DMS114 treated with DMSO at 0.1 percent for 48 hours (cell line): ENCODE measurements around the gene LYPD6B.

Experiments
- DNase-seq: peaks from one replicate; lab custom pipeline; 2025; ENCODE audit not compliant: unreplicated experiment; lab: John Stamatoyannopoulos, UW

LYPD6B gene

GRCh38 chr2:149104221-149104620 is 65.7 kb downstream of the LYPD6B start:
- DNase-seq, result no peak

GRCh38 chr2:149112068-149112467 is 73.6 kb downstream of the LYPD6B start:
- no peak for DNase-seq

- no peak for DNase-seq
These were observed 74.2 kb downstream of the LYPD6B start for GRCh38 chr2:149112713-149113112.

GRCh38 chr2:149115781-149116180 is 77.3 kb downstream of the LYPD6B start:
- no peak for DNase-seq

GRCh38 chr2:149119368-149119767 is 80.9 kb downstream of the LYPD6B start:
- DNase-seq, result no peak

GRCh38 chr2:149122516-149122915 is 84.0 kb downstream of the LYPD6B start:
- DNase-seq, result no peak

GRCh38 chr2:149125031-149125725 is 86.7 kb downstream of the LYPD6B start:
- no peak for DNase-seq

GRCh38 chr2:149129433-149129832 is 90.9 kb downstream of the LYPD6B start:
- no peak for DNase-seq

GRCh38 chr2:149132339-149132738 is 93.8 kb downstream of the LYPD6B start:
- DNase-seq, result no peak

GRCh38 chr2:149132901-149133300 is 94.4 kb downstream of the LYPD6B start:
- DNase-seq, result no peak

- DNase-seq, result no peak
These were observed 95.9 kb downstream of the LYPD6B start for GRCh38 chr2:149134335-149134923.

GRCh38 chr2:149136111-149136510 is 97.6 kb downstream of the LYPD6B start:
- DNase-seq, result no peak

- no peak for DNase-seq
These were observed 102.5 kb downstream of the LYPD6B start for GRCh38 chr2:149141046-149141445.

GRCh38 chr2:149143734-149144133 is 105.2 kb downstream of the LYPD6B start:
- DNase-seq, result no peak

GRCh38 chr2:149145314-149146295 is 107.1 kb downstream of the LYPD6B start:
- no peak for DNase-seq

- no peak for DNase-seq
These were observed 108.4 kb downstream of the LYPD6B start for GRCh38 chr2:149146876-149147275.

- DNase-seq, result no peak
These were observed 109.9 kb downstream of the LYPD6B start for GRCh38 chr2:149148194-149149006.

GRCh38 chr2:149149007-149149297 is 110.5 kb downstream of the LYPD6B start:
- DNase-seq, result no peak

- no peak for DNase-seq
These were observed 114.0 kb downstream of the LYPD6B start for GRCh38 chr2:149152469-149152953.

GRCh38 chr2:149155196-149155969 is 116.9 kb downstream of the LYPD6B start:
- no peak for DNase-seq
